ENCODE measurements around the gene SLAMF8.

SLAMF8 gene

GRCh38 chr1:159851407-159851806 is 24.7 kb downstream of the SLAMF8 start:
- H3K9me3 Mint-ChIP-seq: no peaks in the 10 kb centered on the region
- DNase-seq (no peak), ATAC-seq (no peak)
- no peak overlapping the region for H3K27ac Mint-ChIP-seq
- H3K4me1 Mint-ChIP-seq: peaks cover 35% of the 10 kb centered on the region
- no peaks in the 10 kb centered on the region for H3K27me3 Mint-ChIP-seq
- no peak overlapping the region for H3K4me3 Mint-ChIP-seq

- Mint-ChIP-seq H3K9me3 (no peaks in the 10 kb centered on the region), H3K4me3 (peak overlapping the region; percentile 90 to 95), H3K27me3 (no peaks in the 10 kb centered on the region), H3K4me1 (peaks cover 34% of the 10 kb centered on the region), H3K27ac (peak overlapping the region in 1 of 2 donors; percentile 38)
- DNase-seq: no peak
- no peak for ATAC-seq
Observed at GRCh38 chr1:159853417-159854115, 26.9 kb downstream of the SLAMF8 start.

GRCh38 chr1:159854116-159854692 is 27.5 kb downstream of the SLAMF8 start:
- Mint-ChIP-seq H3K4me3 (peak overlapping the region; percentile 90 to 95), H3K4me1 (peaks cover 34% of the 10 kb centered on the region), H3K27me3 (no peaks in the 10 kb centered on the region), H3K27ac (no peak overlapping the region), H3K9me3 (no peaks in the 10 kb centered on the region)
- peak; percentile 50 for ATAC-seq
- DNase-seq: peak; percentile 18 to 21

- peak overlapping the region; percentile 90 to 95 for H3K4me3 Mint-ChIP-seq
- H3K9me3 Mint-ChIP-seq: no peaks in the 10 kb centered on the region
- peaks cover 34% of the 10 kb centered on the region for H3K4me1 Mint-ChIP-seq
- peak overlapping the region; percentile 96 for H3K27ac Mint-ChIP-seq
- DNase-seq: peak; percentile 83 to 85
- H3K27me3 Mint-ChIP-seq: no peaks in the 10 kb centered on the region
- peak; percentile 91 for ATAC-seq
Observed at GRCh38 chr1:159854693-159855192, 28.1 kb downstream of the SLAMF8 start.

- Mint-ChIP-seq H3K27me3 (no peaks in the 10 kb centered on the region), H3K4me3 (peak overlapping the region in 1 of 2 donors; percentile 8), H3K4me1 (peaks cover 27% of the 10 kb centered on the region), H3K9me3 (no peaks in the 10 kb centered on the region), H3K27ac (no peak overlapping the region)
- no peak for DNase-seq
- no peak for ATAC-seq
Observed at GRCh38 chr1:159855709-159856108, 29.0 kb downstream of the SLAMF8 start.

GRCh38 chr1:159856576-159856975 is 29.9 kb downstream of the SLAMF8 start:
- DNase-seq: no peak
- H3K4me3 Mint-ChIP-seq: no peak overlapping the region
- no peak for ATAC-seq
- H3K9me3 Mint-ChIP-seq: no peaks in the 10 kb centered on the region
- H3K27ac Mint-ChIP-seq: no peak overlapping the region
- peaks cover 27% of the 10 kb centered on the region for H3K4me1 Mint-ChIP-seq
- H3K27me3 Mint-ChIP-seq: peaks cover 1% of the 10 kb centered on the region

GRCh38 chr1:159857889-159858288 is 31.2 kb downstream of the SLAMF8 start:
- DNase-seq (no peak), ATAC-seq (no peak)
- Mint-ChIP-seq H3K9me3 (no peaks in the 10 kb centered on the region), H3K27me3 (peaks cover 10% of the 10 kb centered on the region), H3K27ac (no peak overlapping the region), H3K4me1 (peaks cover 27% of the 10 kb centered on the region), H3K4me3 (no peak overlapping the region)

GRCh38 chr1:159859767-159860322 is 33.2 kb downstream of the SLAMF8 start:
- no peak for DNase-seq
- no peaks in the 10 kb centered on the region for H3K9me3 Mint-ChIP-seq
- H3K27me3 Mint-ChIP-seq: peaks cover 18% of the 10 kb centered on the region
- no peak overlapping the region for H3K4me3 Mint-ChIP-seq
- no peak overlapping the region for H3K27ac Mint-ChIP-seq
- peaks cover 18% of the 10 kb centered on the region for H3K4me1 Mint-ChIP-seq
- ATAC-seq: no peak

- H3K4me1 Mint-ChIP-seq: peaks cover 12% of the 10 kb centered on the region
- no peak overlapping the region for H3K27ac Mint-ChIP-seq
- no peaks in the 10 kb centered on the region for H3K9me3 Mint-ChIP-seq
- DNase-seq: no peak
- H3K27me3 Mint-ChIP-seq: peaks cover 18% of the 10 kb centered on the region
- H3K4me3 Mint-ChIP-seq: no peak overlapping the region
- ATAC-seq: no peak
Observed at GRCh38 chr1:159860456-159860855, 33.8 kb downstream of the SLAMF8 start.

- Mint-ChIP-seq H3K4me3 (no peak overlapping the region), H3K4me1 (peaks cover 13% of the 10 kb centered on the region), H3K27me3 (peaks cover 21% of the 10 kb centered on the region), H3K9me3 (no peaks in the 10 kb centered on the region), H3K27ac (no peak overlapping the region)
- DNase-seq (no peak), ATAC-seq (no peak)
Observed at GRCh38 chr1:159861218-159861617, 34.5 kb downstream of the SLAMF8 start.

- Mint-ChIP-seq H3K27me3 (peaks cover 27% of the 10 kb centered on the region), H3K4me1 (peaks cover 16% of the 10 kb centered on the region), H3K4me3 (no peak overlapping the region), H3K9me3 (no peaks in the 10 kb centered on the region), H3K27ac (peak overlapping the region in 1 of 2 donors; percentile 55)
- ATAC-seq: no peak
- DNase-seq: no peak
Observed at GRCh38 chr1:159862031-159862430, 35.4 kb downstream of the SLAMF8 start.

GRCh38 chr1:159862557-159862956 is 35.9 kb downstream of the SLAMF8 start, which contains the start of gene VSIG8:
Gene VSIG8 (minus strand): TSS chr1:159862657. CDS start chr1:159862521, 136 bp downstream.
- Mint-ChIP-seq H3K27me3 (peaks cover 27% of the 10 kb centered on the region), H3K27ac (peak within 1 kb of the TSS; percentile 45 to 55), H3K4me3 (no peak within 1 kb of the TSS), H3K4me1 (peaks cover 17% of the 10 kb centered on the region), H3K9me3 (no peaks in the 10 kb centered on the region)
- no peak for DNase-seq
- ATAC-seq: peak; percentile 7

- Mint-ChIP-seq H3K4me1 (peaks cover 23% of the 10 kb centered on the region), H3K27me3 (peaks cover 33% of the 10 kb centered on the region), H3K27ac (peak overlapping the region in 1 of 2 donors; percentile 16), H3K4me3 (no peak overlapping the region), H3K9me3 (no peaks in the 10 kb centered on the region)
- ATAC-seq (no peak), DNase-seq (no peak)
Observed at GRCh38 chr1:159864262-159864661, 37.6 kb downstream of the SLAMF8 start.

GRCh38 chr1:159866066-159866465 is 39.4 kb downstream of the SLAMF8 start:
- Mint-ChIP-seq H3K4me3 (no peak overlapping the region), H3K9me3 (no peaks in the 10 kb centered on the region)

GRCh38 chr1:159866905-159867663 is 40.4 kb downstream of the SLAMF8 start:
- no peak for DNase-seq
- Mint-ChIP-seq H3K4me1 (peaks cover 27% of the 10 kb centered on the region), H3K27me3 (peaks cover 46% of the 10 kb centered on the region), H3K4me3 (no peak overlapping the region), H3K27ac (peak overlapping the region in 1 of 2 donors; percentile 90), H3K9me3 (no peaks in the 10 kb centered on the region)
- no peak for ATAC-seq

More at GRCh38 chr1:159866066-159866465, 39.4 kb downstream of the SLAMF8 start:
- ATAC-seq (no peak), DNase-seq (no peak)
- Mint-ChIP-seq H3K27ac (no peak overlapping the region), H3K27me3 (peaks cover 42% of the 10 kb centered on the region), H3K4me1 (peaks cover 27% of the 10 kb centered on the region)
